ENCODE data around the gene ADAMTS12.

ADAMTS12 gene

GRCh38 chr5:33702867-33703266 is 188.9 kb downstream of the ADAMTS12 start:
- Mint-ChIP-seq H3K9me3 (no peaks in the 10 kb centered on the region), H3K4me3 (no peak overlapping the region), H3K27ac (no peak overlapping the region), H3K4me1 (no peaks in the 10 kb centered on the region), H3K27me3 (no peaks in the 10 kb centered on the region), H3K36me3 (no peaks in the 10 kb centered on the region)

GRCh38 chr5:33701951-33702350 is 189.8 kb downstream of the ADAMTS12 start:
- Mint-ChIP-seq H3K36me3 (no peaks in the 10 kb centered on the region), H3K27me3 (no peaks in the 10 kb centered on the region), H3K9me3 (no peaks in the 10 kb centered on the region), H3K4me1 (no peaks in the 10 kb centered on the region), H3K4me3 (no peak overlapping the region), H3K27ac (no peak overlapping the region)

DNA sequence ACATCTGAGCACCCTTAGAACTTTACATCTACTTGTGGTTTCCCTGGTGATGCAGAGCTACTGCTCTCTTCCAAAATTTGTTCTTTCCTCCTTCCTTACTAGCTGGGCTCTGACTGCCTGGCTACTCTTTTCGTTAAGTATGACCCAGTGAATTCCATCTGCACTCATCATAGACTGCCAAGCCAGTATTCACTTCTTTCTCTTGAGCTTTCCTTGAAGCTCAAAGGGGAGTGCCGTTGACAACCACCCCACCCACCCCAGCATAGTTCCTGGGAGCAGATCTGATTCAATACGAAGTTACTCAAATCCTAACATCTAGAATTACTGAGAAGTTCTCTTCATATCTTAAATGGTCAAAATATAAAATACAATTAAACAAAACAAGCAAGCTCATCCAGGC is 190.5 kb downstream of the ADAMTS12 start:
- Mint-ChIP-seq H3K9me3 (no peaks in the 10 kb centered on the region), H3K36me3 (no peaks in the 10 kb centered on the region), H3K4me3 (no peak overlapping the region), H3K27me3 (no peaks in the 10 kb centered on the region), H3K27ac (no peak overlapping the region), H3K4me1 (no peaks in the 10 kb centered on the region)

- no peak overlapping the region for H3K27ac Mint-ChIP-seq
- H3K4me3 Mint-ChIP-seq = no peak overlapping the region
- H3K27me3 Mint-ChIP-seq = peaks cover 3% of the 10 kb centered on the region
- H3K36me3 Mint-ChIP-seq = peaks cover 2% of the 10 kb centered on the region
- H3K4me1 Mint-ChIP-seq = no peaks in the 10 kb centered on the region
- peaks cover 15% of the 10 kb centered on the region for H3K9me3 Mint-ChIP-seq
Observed at GRCh38 chr5:33696411-33696810, 195.4 kb downstream of the ADAMTS12 start.

- Mint-ChIP-seq H3K27me3 (peaks cover 5% of the 10 kb centered on the region), H3K4me3 (no peak overlapping the region), H3K4me1 (no peaks in the 10 kb centered on the region), H3K9me3 (peaks cover 15% of the 10 kb centered on the region), H3K36me3 (peaks cover 2% of the 10 kb centered on the region), H3K27ac (no peak overlapping the region)
Observed at GRCh38 chr5:33692980-33693379, 198.8 kb downstream of the ADAMTS12 start.

DNA sequence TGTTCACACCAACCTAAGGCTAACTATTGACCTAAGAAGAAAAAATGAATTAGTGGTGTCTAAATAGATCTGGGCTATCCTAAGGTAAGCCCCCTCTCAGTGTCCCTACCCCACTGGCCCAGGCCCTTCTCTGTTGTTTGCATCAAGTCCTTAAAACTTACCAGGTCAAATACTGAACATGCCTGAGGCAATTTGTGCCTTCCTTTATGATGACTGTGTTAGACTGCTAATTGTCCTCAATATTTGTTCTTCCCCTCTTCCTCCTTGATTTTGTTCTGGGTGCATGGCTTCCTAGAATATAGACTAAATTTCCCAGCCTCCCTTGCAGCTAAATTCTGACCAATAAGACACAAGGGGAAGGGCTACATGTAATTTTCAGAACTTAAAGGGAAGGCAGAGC is 199.9 kb downstream of the ADAMTS12 start:
- Mint-ChIP-seq H3K36me3 (peaks cover 2% of the 10 kb centered on the region), H3K9me3 (peaks cover 15% of the 10 kb centered on the region), H3K4me1 (no peaks in the 10 kb centered on the region), H3K27ac (no peak overlapping the region), H3K27me3 (peaks cover 8% of the 10 kb centered on the region), H3K4me3 (no peak overlapping the region)

GRCh38 chr5:33690374-33691135 is 201.2 kb downstream of the ADAMTS12 start:
- Mint-ChIP-seq H3K27me3 (peaks cover 8% of the 10 kb centered on the region), H3K9me3 (peaks cover 15% of the 10 kb centered on the region), H3K27ac (no peak overlapping the region), H3K4me3 (no peak overlapping the region), H3K36me3 (peaks cover 2% of the 10 kb centered on the region), H3K4me1 (no peaks in the 10 kb centered on the region)

DNA sequence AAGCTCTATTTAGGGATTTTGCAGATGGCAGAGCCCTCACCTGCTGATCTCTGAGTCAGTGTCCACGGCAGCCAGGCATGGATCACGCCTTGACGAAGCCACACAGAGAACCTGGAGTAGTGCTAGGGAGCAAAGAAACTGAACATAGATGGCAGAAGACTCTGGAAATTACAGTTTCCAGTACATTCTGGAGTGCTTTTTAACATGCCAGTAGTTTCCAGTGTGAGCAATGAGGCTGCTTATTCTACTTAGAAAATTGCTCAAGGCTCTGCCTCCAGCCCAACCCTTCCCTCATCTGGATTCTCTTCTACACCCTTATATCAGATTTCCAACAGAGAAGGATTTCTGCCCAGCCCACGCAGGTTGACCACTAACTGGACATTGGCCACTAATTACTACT is 203.3 kb downstream of the ADAMTS12 start:
- H3K4me3 Mint-ChIP-seq = no peak overlapping the region
- H3K27me3 Mint-ChIP-seq = peaks cover 7% of the 10 kb centered on the region
- H3K4me1 Mint-ChIP-seq = no peaks in the 10 kb centered on the region
- H3K36me3 Mint-ChIP-seq = peaks cover 2% of the 10 kb centered on the region
- H3K27ac Mint-ChIP-seq = no peak overlapping the region
- peaks cover 6% of the 10 kb centered on the region for H3K9me3 Mint-ChIP-seq

DNA sequence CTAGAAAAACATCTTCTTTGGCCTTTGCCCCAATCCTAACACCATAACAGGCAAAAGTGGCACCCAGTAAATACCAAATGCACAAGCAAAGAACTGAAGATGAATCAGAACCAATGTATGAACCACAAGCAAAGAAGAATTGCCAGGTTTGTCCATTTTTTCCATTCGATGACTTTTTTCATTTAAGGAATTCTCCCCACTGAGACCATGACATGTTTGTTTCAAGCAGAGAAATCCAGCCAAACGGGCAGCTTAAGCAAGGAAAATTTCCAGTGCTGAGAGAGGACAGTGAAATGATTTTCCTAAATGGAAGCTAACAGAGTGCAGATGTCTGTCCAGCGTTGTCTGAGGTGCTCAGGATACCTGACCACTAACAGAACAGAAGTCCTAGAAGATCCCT is 203.7 kb downstream of the ADAMTS12 start:
- H3K9me3 Mint-ChIP-seq = peaks cover 4% of the 10 kb centered on the region
- H3K4me3 Mint-ChIP-seq = no peak overlapping the region
- no peak overlapping the region for H3K27ac Mint-ChIP-seq
- H3K27me3 Mint-ChIP-seq = peaks cover 7% of the 10 kb centered on the region
- no peaks in the 10 kb centered on the region for H3K4me1 Mint-ChIP-seq
- H3K36me3 Mint-ChIP-seq = no peaks in the 10 kb centered on the region

DNA sequence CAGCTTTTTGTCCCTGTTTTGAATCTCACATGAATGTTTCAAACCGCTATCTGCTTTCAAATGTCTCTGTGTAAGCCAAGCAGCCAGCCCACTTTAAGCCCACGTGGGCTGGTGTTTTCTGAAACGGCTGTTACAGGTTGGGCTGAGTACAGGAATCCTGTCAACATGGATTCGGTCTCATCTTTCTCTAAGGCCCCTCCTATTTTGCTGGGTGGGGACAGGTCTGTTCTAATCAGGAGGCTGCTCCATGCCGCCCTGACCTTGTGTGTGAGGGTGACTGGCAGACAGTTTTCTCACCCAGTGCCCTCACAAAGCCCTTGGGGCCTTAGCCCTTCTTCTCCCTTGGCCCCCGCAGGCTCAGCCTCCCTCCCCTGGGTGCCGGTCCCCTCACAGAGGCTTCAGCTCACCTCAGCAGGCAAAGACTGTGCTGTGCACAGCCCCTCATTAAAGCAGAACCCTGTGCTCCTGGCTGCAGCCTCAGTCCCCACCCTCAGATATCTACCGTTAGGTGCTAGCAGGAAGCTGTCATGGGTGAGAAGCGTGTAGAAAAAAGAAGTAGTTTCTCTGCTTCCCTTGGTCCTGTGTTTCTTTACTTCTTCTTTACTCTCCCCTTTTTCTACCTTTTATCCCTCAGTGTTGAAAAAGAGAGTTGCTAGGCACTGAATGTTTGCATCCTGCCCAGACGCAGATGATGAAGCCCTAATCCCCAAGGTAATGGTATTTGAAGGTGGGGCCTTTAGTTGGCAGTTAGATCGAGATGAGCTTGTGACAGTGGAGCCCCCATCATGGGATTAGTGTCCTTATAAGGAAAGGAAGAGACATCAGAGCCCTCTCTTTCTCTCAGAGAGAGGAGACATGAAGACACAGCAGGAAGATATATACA is 205.7 kb downstream of the ADAMTS12 start:
- H3K27ac Mint-ChIP-seq = no peak overlapping the region
- no peak overlapping the region for H3K4me3 Mint-ChIP-seq
- H3K27me3 Mint-ChIP-seq = peaks cover 6% of the 10 kb centered on the region
- no peaks in the 10 kb centered on the region for H3K4me1 Mint-ChIP-seq
- H3K9me3 Mint-ChIP-seq = no peaks in the 10 kb centered on the region
- H3K36me3 Mint-ChIP-seq = no peaks in the 10 kb centered on the region

DNA sequence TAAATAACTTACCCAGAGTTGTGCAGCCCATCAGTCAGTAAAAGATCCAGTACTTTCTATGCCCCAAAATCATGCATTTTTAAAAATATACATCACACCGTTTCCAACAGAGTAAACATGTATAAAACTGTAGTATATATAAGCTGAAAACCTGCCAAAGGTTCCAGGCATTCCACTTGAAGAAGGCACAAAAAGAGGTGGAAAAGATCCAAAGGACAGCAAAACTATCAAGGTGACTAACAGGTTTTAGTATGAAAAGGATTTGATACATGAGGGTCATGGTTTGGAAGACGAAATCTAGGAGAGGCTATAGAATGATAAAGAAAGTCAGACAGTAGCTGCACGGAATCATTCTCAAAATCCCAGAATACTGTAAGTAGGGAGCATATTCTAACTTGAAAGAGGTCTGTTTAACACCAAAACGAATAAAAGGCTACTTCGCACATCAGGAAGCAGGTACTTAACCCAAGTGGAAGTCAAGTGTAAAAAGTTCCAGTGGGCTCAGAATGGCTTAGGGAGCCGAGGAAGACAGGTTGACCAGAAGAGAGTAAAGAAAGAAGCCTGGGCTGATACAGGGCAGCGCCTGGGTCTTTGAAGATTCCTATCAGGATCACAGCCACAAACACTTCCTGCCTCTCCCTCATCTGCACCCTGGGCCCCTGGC is 207.2 kb downstream of the ADAMTS12 start:
- Mint-ChIP-seq H3K27ac (no peak overlapping the region), H3K4me1 (no peaks in the 10 kb centered on the region), H3K9me3 (no peaks in the 10 kb centered on the region), H3K36me3 (no peaks in the 10 kb centered on the region), H3K4me3 (no peak overlapping the region), H3K27me3 (peaks cover 5% of the 10 kb centered on the region)

DNA sequence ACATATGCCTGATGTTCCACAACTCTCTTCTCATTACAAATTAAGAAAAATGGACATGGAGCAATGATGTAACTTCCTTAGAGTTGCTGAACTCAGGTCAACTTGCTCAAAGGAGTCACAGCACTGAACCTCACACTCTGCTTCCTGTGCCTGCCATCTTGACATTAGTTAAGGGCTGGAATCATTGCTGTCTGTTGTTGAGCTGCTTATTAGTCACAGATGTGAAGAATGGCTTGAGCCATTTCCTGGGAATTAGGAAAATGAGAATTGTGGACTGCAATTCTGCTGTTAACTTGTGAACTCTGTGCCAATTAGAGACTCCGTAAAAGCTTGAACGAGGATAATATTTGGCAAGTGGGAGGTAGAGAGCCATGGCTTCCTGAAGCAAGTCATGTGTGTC is 212.0 kb downstream of the ADAMTS12 start:
- Mint-ChIP-seq H3K36me3 (no peaks in the 10 kb centered on the region), H3K27ac (no peak overlapping the region), H3K4me1 (no peaks in the 10 kb centered on the region), H3K27me3 (peaks cover 2% of the 10 kb centered on the region), H3K4me3 (no peak overlapping the region), H3K9me3 (no peaks in the 10 kb centered on the region)

DNA sequence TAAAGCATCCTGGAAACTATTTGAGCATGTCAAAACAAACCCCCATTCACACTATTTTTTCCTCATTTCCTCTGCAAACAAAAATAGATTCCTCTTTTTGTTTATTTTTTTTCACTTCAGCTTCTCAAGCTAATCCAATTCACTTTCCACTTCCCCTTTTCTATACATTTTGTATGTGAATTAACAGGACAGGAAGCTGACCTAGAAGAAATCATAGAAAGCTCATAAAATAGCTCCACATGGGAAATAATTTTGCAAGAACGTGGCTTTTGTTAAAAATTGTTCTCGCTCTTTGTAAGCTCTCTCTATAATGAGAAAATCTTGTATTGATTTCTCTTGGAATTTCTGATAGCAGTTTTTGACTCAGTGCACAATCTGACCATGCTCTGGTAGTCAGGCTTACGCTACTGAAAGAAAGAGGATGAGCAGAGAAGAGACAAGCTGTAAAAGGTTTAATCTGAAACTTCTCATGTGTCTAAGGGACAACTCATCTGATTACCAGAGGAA is 215.8 kb downstream of the ADAMTS12 start:
- Mint-ChIP-seq H3K36me3 (no peaks in the 10 kb centered on the region), H3K9me3 (no peaks in the 10 kb centered on the region), H3K4me1 (no peaks in the 10 kb centered on the region), H3K4me3 (no peak overlapping the region), H3K27ac (no peak overlapping the region), H3K27me3 (peaks cover 1% of the 10 kb centered on the region)

DNA sequence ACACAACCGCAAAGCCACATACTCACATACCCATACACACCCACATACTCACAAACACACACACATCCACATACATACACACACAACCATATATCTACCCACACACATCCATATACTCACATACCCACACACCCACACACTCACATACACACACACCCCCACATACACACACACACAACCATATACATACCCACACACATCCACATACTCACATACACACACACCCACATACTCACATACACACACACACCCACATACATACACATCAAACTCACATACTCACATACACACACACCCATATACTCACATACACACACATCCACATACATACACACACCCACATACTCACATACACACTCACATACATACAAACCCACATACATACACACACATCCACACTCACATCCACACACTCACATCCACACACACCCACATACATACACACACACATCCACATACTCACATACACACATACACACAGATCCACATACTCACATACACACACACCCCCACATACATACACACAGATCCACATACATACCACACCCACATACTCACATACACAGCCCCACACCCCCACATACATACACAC is 220.0 kb downstream of the ADAMTS12 start:
- no peaks in the 10 kb centered on the region for H3K4me1 Mint-ChIP-seq
- H3K36me3 Mint-ChIP-seq = no peaks in the 10 kb centered on the region
- H3K4me3 Mint-ChIP-seq = no peak overlapping the region
- H3K27me3 Mint-ChIP-seq = peaks cover 2% of the 10 kb centered on the region
- H3K27ac Mint-ChIP-seq = no peak overlapping the region
- no peaks in the 10 kb centered on the region for H3K9me3 Mint-ChIP-seq

GRCh38 chr5:33662722-33663427 is 228.9 kb downstream of the ADAMTS12 start:
- H3K4me3 Mint-ChIP-seq = no peak overlapping the region
- H3K27me3 Mint-ChIP-seq = peaks cover 1% of the 10 kb centered on the region
- H3K9me3 Mint-ChIP-seq = no peaks in the 10 kb centered on the region
- no peak overlapping the region for H3K27ac Mint-ChIP-seq
- no peaks in the 10 kb centered on the region for H3K36me3 Mint-ChIP-seq
- no peaks in the 10 kb centered on the region for H3K4me1 Mint-ChIP-seq
